HG02973 (cell line): ENCODE results near the gene PTPN20.

Source experiments
- ATAC-seq: cut with Tn5 transposase; IDR thresholded peaks from one replicate; pipeline ENCODE4 v1.9.1; 2021; ENCODE audit warnings: moderate library complexity; ENCODE audit not compliant: unreplicated experiment

Gene PTPN20

DNA sequence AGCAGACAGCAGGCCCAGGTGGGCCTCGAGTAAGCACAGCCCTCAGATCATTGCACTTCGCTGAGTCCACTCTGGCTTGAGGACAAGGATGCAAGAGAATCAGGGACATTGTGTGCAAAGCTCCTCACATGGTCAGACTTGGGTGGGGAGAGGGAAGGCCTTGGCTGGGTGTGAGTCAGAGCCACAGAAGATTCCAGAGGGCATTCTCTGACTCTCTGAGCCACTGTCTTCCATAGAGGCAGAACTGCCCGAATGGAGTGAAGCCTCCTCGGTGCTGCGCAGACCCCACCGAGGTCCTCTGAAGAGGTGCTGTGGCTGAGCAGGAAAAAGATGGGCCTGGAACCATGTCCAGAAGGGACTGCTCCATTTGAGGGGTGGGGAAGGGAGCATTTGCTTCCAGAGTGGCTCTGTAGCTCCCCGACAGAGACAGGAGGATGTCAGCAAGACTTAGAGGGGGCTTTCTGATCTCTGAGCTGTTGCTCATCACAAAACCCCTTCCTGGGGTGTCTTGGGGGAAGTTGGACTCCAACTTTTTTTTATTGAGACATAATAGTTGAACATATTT lies 120.8 kb downstream of the PTPN20 start:
- no peak for ATAC-seq

DNA sequence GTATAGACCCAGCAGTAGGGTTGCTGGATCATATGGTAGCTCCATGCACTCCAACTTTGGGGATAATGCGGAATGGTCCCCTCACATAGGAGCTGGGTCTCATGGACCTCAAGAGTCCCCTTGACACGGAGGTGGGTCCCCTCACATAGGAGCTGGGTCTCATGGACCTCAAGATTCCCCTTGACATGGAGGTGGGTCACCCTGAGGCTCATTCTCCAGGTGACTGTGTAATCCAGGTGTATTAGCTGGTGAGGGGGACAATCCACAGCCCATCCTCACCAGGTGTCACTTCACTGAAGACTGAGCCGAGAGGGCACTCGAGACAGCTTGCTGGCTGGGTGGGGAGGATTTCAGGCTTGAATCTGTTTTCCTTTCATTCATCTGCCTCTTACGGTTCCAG lies 121.9 kb downstream of the PTPN20 start:
- ATAC-seq = no peak

DNA sequence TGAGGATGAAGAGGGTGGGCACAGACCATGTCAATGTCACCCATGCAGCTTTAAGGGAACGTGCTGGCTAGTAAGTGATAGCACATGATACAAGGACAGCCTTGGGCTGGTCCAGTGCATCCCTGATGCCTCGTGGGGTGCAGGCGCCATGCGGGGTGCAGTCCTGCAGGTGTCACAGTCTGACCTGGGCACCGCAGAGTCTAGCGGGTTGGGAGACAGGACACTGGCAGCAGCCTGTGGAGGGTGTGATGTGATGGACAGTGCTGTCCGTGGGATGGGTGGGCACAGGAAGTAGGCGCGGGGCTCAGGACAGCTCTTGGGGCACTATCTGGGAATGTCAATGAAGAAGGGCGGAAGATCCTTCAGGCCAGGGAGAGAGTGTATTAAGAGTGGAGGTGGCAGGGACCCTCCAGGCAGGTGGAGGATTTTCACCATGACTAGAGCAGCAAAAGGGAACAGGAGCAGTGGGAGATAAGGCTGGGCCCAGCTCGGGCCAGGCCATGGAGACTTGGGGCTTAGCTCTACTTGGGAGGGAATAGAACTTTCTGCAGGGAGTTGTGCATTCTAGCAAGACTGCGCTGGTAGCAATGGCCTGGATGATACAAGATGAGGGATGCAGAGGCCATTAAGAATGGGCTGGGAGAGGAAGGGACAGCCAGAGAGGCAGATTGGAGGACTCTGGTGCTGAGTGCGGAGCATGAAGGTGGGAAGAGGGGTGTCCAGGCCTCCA lies 122.5 kb downstream of the PTPN20 start:
- no peak for ATAC-seq

DNA sequence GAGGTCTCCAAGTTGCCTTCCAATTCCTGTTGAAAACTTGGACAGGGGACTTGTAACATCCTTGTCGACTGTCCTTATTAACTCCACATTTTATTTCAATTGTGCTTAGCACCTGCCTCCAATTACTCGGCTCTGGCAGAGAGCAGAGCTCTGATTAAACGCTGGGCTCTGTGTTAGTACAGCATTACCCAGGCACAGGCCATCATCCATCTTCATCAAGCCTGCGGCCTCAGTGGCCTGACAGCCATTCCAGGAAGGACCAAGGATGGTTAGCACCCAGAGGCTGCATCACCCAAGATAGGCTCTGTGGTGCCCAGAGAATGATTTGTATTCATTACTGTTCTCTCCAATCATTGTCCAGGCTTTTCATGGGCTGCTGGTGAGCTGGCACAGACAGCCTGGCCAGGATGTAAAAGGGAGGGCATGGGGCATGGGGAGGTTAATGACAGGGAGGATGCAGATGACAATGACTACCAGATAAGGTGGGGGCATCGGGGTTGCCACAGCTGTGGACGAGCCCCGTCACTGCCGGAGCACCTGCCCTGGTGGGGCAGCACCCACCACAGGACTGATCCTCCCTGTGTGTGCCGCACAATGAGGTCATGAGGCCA lies 123.3 kb downstream of the PTPN20 start:
- ATAC-seq = no peak

DNA sequence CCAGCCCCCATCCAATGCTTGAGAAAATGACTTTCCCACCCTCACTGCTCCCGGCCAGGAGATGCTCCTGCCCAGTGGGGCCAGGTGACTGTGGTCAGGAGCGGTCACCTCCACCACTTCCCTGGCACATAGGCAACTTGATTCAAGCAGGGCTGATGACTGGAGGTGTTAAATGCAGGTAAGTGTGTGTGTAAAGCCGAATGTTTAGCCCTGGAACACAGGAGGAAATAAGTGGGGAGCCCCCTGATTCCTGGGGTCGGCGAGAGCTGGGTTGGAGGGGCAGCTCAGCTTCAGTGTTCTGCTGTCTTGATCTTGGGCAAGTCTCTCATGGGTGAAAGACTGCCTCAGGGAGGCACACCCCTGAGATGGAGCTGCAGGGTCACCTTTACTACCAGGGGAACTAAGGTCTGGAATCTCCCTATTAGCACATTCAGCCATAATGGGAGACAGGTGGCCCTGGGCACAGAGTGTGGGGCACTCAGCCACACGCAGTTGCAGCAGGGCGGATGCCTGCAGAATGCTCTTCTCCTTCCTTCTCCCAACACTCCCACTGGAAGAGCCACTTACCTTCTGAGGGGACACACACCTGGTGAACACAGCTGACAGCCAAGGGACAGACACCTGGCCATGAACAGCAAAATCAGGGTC lies 124.1 kb downstream of the PTPN20 start:
- ATAC-seq = no peak

DNA sequence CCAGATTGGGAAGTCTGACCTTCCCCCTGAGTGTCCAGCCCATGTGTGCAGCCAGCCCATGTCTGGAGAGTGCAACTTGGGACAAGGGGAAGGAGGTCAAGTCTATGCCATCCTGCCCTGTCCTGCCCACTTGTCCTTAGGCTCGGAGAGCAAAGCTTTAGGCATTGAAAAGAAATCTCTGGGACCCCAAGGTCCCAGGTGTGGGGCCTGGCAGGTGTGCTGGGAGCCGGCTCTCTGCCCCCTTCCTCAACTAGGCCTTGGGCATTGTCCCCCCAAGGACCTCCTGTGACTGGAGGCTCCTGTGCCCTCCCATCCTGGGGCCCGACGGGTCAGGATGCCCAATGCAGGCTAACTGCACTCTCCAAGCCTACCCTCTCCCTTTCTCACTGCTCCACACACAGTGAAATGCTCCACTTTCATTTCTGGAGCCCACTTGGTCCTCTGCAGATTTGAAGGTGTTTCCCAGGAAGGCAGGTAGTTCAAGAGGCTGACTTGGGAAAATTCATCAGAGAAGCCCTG lies 124.7 kb downstream of the PTPN20 start:
- no peak for ATAC-seq

DNA sequence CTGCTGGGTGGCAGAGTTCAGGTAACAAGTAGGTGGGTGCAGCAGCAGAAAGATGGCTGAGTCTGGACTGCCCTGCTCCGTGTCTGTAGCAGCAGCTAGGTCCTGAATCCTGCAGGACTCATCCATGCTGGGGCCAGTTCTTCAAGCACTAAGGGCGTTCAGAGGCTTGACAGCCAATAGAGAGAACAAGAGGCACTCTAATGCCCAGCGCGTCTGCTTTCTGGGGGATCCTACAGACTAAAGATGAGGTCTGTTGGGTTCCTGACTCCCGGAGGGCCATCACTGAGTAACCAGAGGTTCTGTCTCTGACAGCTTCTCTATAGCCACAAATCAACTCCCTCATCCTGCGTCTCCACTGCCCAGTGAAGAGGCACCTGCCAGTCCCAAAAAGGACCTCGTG lies 125.5 kb downstream of the PTPN20 start:
- no peak for ATAC-seq

DNA sequence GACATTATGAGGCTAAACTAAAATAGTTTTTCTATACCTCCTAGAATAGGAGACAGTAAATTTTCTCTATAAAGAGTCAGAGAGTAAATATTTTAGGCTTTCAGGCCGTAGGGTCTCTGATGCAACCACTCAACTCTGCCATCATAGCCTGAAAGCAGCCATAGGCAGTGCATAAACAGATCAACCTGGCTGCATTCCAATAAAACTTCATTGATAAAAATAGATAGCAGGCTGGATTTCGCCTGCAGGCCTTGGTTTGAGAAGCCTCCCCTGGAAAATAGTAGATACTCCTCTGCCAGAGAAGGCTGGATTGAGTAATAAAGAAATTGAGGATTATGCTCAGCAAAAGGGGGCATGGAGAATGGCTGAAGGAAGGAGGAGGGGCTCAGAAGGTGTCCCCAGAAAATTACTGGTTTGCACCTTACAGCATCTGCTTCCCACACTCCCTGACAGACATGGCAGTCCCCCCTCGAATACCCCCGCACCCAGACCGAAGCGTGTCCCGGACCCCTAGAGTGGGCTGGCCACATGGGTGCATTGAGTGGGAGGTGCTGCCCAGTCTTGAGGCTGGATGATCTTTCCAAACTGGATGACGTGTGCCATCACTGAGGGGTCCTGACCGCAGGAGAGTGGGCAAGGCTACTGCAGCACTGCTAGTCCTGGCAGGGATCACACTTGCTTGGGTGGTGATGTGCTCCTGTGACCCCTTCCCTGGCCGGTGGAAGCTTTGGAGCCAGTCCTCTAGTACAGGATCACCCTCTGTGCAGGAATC lies 126.6 kb downstream of the PTPN20 start:
- no peak for ATAC-seq

DNA sequence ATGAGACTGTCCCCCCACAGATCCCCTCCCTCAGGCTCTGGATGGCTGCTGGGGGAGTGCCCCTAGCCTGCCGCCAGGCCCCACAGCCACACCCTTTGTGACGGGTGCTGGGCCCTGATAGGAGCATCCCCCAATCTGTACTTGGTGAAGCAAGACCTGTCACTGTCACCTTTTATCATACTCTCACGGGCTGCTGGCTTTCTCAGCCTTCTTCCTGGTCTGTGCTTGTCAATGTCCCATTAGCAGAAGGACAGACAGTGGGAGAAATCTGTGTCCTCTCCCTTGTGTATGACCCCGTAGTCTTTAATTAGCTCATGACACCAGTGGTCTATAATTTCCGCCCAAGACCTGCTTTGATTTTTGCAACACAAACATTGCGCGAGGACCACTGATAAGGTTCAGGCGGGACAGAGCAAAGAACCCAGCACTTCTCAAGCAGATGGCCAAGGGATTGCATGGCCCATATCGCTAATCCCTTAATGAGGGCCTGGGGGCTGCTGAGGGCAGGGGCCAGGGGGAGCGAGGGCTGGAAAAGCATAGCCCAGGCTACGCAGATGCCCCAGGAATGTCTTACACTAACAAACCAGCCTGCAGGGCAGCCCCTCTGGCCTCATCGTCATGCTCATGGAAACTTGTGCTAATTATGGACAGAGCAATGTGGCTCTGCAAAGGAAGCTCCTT lies 127.8 kb downstream of the PTPN20 start:
- no peak for ATAC-seq

DNA sequence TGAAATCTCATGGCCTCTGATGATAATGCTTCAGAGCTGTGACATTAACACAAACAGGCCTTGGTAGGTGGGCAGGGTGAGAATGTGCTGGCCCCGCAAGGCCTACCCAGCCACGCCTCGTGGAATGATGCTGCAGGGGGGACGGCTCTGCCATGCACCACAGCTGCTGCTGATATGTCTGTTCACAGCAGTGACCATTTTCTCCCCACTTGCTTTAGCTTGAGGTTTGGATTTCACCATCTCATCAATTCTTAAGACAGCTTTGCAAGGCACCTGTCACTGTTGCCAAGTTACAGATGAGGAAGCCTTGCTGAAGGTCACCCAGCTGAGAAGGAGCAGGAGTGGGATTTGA lies 128.3 kb downstream of the PTPN20 start:
- ATAC-seq = no peak

DNA sequence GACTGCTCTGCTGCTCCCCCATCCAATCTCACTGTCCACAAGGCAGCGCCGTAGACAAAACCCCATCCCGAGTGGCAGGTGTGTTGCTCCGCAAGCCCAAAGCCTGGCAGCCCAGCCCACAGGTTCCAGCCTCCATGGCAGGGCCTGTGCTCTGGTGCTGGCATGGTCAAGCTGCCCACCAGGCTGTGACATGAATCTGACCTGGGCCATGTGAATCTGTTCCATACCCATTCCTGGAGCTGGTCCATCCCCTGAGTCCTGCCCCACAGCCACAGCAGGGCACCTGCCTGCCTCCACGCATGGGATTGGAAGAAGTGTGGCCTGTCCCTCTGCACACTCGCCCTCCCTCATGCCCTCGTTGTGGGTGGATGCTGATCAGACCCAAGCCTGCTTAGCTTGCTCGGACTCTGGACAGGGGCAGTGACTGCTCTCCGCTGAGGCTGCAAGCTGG lies 128.8 kb downstream of the PTPN20 start:
- no peak for ATAC-seq

DNA sequence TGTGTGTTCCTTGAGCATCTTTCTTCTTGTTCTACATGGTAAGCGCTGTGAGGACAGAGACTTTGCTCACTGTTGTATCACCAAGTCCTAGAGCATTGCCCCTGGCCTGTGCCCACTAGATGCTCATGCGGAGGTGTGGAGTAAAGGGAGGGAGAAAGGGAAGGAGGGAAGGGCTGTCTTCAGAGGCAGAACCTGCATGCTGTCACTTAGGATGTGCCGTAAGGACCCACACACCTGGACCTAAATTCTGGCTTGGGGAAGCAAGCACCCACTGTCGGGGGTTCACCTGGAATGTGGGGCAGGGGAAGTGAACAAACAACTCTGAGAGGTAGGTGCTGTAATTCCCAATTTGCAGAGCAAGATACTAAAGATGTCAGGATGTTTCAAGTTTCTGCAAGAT lies 129.5 kb downstream of the PTPN20 start:
- ATAC-seq = no peak

DNA sequence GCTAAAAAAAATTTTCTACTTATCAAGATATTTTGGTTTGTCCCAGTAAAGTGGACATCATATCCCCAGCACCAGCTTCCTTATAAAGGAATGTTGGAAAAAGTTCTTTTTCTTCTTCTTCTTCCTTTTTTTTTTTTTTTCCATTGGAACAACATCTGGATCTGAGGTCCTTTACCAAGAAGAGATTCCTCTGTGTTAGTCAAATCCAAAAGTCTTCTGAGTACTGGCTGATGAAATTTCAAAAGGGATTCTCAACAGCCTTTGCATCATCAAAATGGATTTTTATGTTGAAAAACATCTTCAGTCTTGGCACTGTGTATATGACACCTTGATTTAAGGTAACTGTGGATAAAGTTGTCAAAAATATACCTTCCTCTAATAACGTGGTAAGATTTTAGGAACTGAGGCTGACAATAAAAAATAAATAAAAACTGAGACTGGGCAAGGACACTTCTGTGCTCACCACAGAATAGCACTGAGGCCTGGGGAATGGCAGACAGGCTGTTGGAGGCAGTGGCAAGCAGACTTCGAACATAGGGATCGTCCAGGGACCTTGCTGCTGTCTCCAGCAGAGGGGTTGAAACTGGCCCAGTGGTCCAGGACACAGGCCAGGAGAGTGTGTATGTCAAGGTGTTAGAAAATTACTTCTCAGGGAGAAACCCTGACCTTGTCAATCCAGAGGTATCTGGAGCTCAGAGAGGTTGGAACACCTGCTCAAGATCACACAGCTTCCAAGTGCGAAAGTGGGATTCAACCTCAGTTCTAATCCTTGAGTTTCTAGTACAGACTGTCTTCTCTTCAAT lies 130.4 kb downstream of the PTPN20 start:
- ATAC-seq = no peak

DNA sequence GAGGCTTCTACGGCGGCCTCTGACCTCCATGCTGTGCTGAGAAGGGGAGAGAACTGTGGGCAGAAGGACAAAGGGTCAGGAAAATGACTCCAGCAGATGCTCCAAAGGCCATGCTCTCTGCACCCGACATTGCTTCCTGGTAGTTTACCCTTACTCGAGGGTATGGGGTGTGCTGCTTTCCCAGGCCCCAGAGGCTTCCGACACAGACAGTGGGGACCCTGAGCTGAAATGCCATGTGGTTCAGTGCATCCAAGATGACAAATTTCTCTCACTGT lies 130.9 kb downstream of the PTPN20 start:
- no peak for ATAC-seq

DNA sequence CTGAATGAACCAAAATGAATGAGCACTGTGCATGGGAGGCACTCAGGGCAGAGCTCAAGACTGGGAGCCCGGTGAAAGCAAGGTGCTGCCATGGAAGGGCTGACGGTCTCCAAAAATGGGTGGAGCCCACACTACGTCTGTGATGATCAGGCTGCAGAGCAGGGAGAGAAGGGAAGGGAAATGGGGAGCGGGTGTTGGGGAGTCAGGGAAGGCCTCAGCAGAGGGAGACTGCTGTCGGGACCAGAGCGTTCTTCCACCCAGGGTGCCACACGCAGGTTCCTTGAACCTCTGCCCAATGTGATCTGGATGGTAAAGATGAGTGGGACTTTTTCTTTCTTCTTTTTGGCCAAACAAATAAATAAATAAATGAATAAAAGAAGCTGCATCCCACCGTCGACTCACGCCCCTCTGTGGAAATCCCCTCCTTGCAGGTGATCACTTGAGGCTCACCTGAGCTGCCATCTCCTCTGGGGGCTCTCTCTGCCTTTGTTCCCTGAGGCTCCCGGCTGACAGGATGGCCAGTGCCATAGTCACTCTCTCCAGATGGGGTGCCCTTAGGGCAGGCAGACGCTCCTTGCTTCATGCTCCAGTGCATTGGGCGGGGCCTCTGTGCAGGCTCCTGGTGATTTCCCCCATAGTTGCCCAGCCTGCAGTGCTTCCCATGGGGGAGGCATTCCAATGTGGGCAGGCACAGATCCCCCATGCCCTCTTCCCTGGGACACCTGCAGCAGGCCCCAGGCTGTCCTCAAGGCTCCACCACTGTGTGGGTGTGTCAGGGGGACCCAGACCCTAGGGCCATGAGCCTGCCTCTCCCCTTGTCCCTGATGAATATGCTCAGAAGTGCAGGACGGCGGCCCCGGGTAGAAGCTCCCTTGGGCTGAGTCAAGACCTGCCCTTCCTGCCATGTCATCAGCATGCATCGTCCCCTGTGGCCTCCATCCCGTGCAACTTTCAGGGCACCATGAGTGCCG lies 131.8 kb downstream of the PTPN20 start:
- no peak for ATAC-seq

DNA sequence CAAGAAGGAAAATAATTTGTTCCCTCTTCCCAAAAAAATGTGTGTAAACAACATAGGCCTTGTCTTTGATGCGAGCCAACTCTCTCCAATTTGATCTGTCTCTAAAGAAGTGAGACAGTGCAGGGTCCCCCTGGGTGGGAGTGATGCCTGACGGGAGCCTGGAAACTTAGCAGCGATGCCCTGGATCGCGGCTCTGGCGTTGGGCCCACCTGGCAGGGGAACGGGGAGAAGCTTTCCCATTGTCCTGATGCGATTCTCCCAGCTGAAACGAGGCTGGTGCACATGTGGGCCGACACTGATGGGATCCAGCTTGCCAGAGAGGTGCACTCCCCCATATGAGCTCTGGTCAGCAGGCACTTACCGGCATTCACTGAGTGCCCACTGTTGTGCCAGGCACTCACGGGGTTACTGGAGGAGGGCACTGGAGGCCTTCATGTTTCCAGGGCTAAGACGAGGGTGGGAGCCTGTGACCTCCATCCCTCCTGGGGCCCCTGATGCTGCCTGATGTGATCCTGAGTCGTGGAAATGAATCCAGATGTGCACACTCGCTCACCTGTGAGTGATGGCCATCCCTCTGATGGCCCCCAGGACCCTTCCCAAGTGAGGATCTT lies 132.8 kb downstream of the PTPN20 start:
- ATAC-seq = no peak

DNA sequence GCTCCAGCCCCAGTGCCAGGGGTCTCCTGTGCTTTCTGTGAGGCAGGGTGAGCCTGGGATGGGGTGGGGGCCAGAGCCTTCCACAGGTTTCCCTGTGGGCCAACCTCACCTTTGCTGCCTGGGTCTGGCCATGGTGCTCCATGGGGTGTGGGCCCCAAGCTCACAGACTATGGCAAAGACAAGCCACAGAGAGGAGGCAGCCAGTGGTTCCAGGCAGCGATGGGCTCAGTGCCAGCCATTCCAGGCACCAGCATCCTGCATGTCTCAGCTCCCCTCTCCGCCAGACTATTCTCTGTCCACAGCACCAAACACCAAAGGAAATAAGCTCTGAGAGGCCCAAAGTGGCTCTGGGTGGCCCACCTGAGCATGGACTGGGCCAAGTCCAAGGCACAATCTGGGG lies 133.5 kb downstream of the PTPN20 start:
- ATAC-seq = no peak

DNA sequence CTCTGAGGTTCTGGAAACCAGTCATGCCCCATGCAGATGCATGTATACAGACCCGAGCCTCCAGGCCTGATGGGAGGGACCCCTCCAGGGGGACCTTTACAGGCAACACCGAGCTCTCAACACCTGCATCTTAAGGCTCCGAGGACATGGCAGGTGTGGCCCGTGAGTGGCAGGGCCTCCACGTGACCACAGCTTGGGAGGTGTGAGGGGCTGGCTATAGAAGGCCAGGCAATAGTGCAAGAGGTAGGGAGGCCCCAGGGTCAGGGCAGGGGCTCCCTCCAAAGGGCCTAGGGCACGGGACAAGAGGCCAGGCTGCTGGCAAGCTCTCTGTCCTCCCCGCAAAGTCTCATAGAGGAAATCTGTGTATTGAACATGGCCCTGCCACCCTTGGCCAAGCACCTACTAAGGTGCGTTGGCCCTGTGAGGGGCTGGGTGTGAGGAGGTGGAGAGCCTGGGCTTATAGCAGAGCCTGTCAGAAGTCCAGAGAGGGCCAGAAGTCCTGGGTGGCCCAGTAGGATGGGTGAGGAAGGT lies 134.2 kb downstream of the PTPN20 start:
- ATAC-seq = no peak
